Activated CD8-positive, alpha-beta T cell treated with anti-CD3 and anti-CD28 coated beads for 36 hours (primary cell): Measurements from ENCODE around the gene TMOD1. TPM values are rescaled to one million over a fixed set of nuclear protein-coding genes. Genes with fewer than 3 reads are reported as not detected.

Experiments used
- ATAC-seq: fragments of 200-7000 bp; cut with Tn5 transposase; one replicate; pipeline ENCODE4 v1.10.0; 2021; ENCODE audit warnings: mild to moderate bottlenecking, moderate library complexity
- CTCF ChIA-PET: fragments of 350-600 bp; sonication (Branson Sonifier 250); formaldehyde crosslinking; loops from one replicate; lab custom pipeline; 2021; ENCODE audit warnings: antibody characterized with exemption; lab: Charles Lee
- POLR2A ChIA-PET: fragments of 350-600 bp; sonication (Branson Sonifier 250); formaldehyde crosslinking; loops from one replicate; lab custom pipeline; 2021; ENCODE audit warnings: antibody characterized with exemption; lab: Charles Lee
- DNase-seq: peaks from one replicate; pipeline ENCODE4 v3.0.0-alpha.2; 2020
- H3K27ac Mint-ChIP-seq: one replicate; pipeline ENCODE4 v1.8.0; 2021; ENCODE audit warnings: mild to moderate bottlenecking, mixed read lengths
- H3K27me3 Mint-ChIP-seq: one replicate; pipeline ENCODE4 v1.8.0; 2021; ENCODE audit warnings: mixed read lengths
- H3K36me3 Mint-ChIP-seq: one replicate; pipeline ENCODE4 v1.8.0; 2021; ENCODE audit warnings: low read depth, mixed read lengths
- H3K4me1 Mint-ChIP-seq: one replicate; pipeline ENCODE4 v1.8.0; 2021; ENCODE audit warnings: low read depth, mixed read lengths
- H3K4me3 Mint-ChIP-seq: one replicate; pipeline ENCODE4 v1.8.0; 2021; ENCODE audit warnings: mild to moderate bottlenecking, moderate library complexity, mixed read lengths
- H3K9me3 Mint-ChIP-seq: one replicate; pipeline ENCODE4 v1.8.0; 2021; ENCODE audit warnings: mixed read lengths
- CTCF ChIP-seq: fragments of 200-600 bp; IDR thresholded peaks from one replicate; pipeline ENCODE4 v1.8.0; 2022; ENCODE audit warnings: antibody characterized with exemption, mild to moderate bottlenecking
- intact Hi-C: fragments of 100-400 bp; cut with micrococcal nuclease; formaldehyde crosslinking; loops from one replicate; pipeline ENCODE4 v1.10.0; 2022
- total RNA-seq, 2 experiments: library from RNA; stranded (reverse); gene quantifications; one replicate each; pipeline ENCODE4 v1.2.3, GENCODE V29; 2021

The TMOD1 gene
- total RNA-seq, 2 experiments from 2014 or later, result 0.47 to 0.60 TPM

GRCh38 chr9:97558701-97559101 is 57.2 kb downstream of the TMOD1 start:
- H3K9me3 Mint-ChIP-seq, result no peaks in the 10 kb centered on the region
- peaks cover 8% of the 10 kb centered on the region for H3K4me1 Mint-ChIP-seq
- no peak for DNase-seq
- CTCF ChIA-PET, result interaction anchor here (0.7 kb wide), 1 partner anchor 40 kb away, joined by 3 read pairs; no protein-coding TSS in a partner anchor
- ATAC-seq, result peak; percentile 49
- H3K4me3 Mint-ChIP-seq, result peak overlapping the region; percentile 22
- H3K27me3 Mint-ChIP-seq, result peaks cover 27% of the 10 kb centered on the region
- no peaks in the 10 kb centered on the region for H3K36me3 Mint-ChIP-seq
- H3K27ac Mint-ChIP-seq, result peak overlapping the region; percentile 40
- POLR2A ChIA-PET, result interaction anchor here (0.6 to 0.9 kb wide), 2 partner anchors 47 to 74 kb away, joined by 3 to 4 read pairs; partner anchors contain the start of genes NCBP1 and TSTD2
- intact Hi-C loops, result no loop called here
- TF ChIP-seq CTCF, result no peak

- peak overlapping the region; percentile 22 for H3K4me3 Mint-ChIP-seq
- H3K4me1 Mint-ChIP-seq, result peaks cover 8% of the 10 kb centered on the region
- intact Hi-C loops, result no loop called here
- ATAC-seq, result peak; percentile 73
- CTCF ChIA-PET, result no interaction called here
- H3K36me3 Mint-ChIP-seq, result no peaks in the 10 kb centered on the region
- H3K9me3 Mint-ChIP-seq, result no peaks in the 10 kb centered on the region
- H3K27me3 Mint-ChIP-seq, result peaks cover 26% of the 10 kb centered on the region
- H3K27ac Mint-ChIP-seq, result peak overlapping the region; percentile 40
- no peak for TF ChIP-seq CTCF
- DNase-seq, result peak; percentile 36
- POLR2A ChIA-PET, result interaction anchor here (0.6 to 0.9 kb wide), 2 partner anchors 48 to 74 kb away, joined by 3 to 4 read pairs; partner anchors contain the start of genes NCBP1 and TSTD2
Measured at GRCh38 chr9:97559111-97559514, 57.6 kb downstream of the TMOD1 start.

GRCh38 chr9:97560154-97560553 is 58.7 kb downstream of the TMOD1 start:
- Mint-ChIP-seq H3K27ac (no peak overlapping the region), H3K4me3 (no peak overlapping the region), H3K36me3 (no peaks in the 10 kb centered on the region), H3K9me3 (no peaks in the 10 kb centered on the region), H3K27me3 (peaks cover 25% of the 10 kb centered on the region), H3K4me1 (peaks cover 8% of the 10 kb centered on the region)
- no peak for TF ChIP-seq CTCF
- intact Hi-C loops, result no loop called here
- DNase-seq, result no peak
- ATAC-seq, result no peak
- ChIA-PET CTCF (interaction anchor here (1.4 kb wide), 1 partner anchor 39 kb away, joined by 6 read pairs; no protein-coding TSS in a partner anchor), POLR2A (no interaction called here)

- Mint-ChIP-seq H3K27me3 (peaks cover 24% of the 10 kb centered on the region), H3K4me3 (no peak overlapping the region), H3K9me3 (no peaks in the 10 kb centered on the region), H3K36me3 (no peaks in the 10 kb centered on the region), H3K4me1 (peaks cover 8% of the 10 kb centered on the region), H3K27ac (no peak overlapping the region)
- ATAC-seq (no peak), DNase-seq (no peak)
- CTCF ChIA-PET, result interaction anchor here (1.4 kb wide), 1 partner anchor 38 kb away, joined by 6 read pairs; no protein-coding TSS in a partner anchor
- intact Hi-C loops, result no loop called here
- TF ChIP-seq CTCF, result no peak
- POLR2A ChIA-PET, result no interaction called here
Measured at GRCh38 chr9:97560851-97561250, 59.4 kb downstream of the TMOD1 start.

GRCh38 chr9:97561501-97561900 is 60.0 kb downstream of the TMOD1 start:
- Mint-ChIP-seq H3K9me3 (no peaks in the 10 kb centered on the region), H3K4me1 (peaks cover 8% of the 10 kb centered on the region), H3K27me3 (peaks cover 18% of the 10 kb centered on the region), H3K36me3 (no peaks in the 10 kb centered on the region), H3K4me3 (no peak overlapping the region), H3K27ac (no peak overlapping the region)
- ChIA-PET CTCF (interaction anchor here (1.4 kb wide), 1 partner anchor 37 kb away, joined by 6 read pairs; no protein-coding TSS in a partner anchor), POLR2A (no interaction called here)
- intact Hi-C loops, result no loop called here
- DNase-seq (no peak), ATAC-seq (no peak)
- TF ChIP-seq CTCF, result no peak
